ENCODE results near the gene PPP1R27. TPM values are rescaled to one million over a fixed set of nuclear protein-coding genes. Genes with fewer than 3 reads are reported as not detected.

Gene PPP1R27
- polyA plus RNA-seq, 1 donor (not counting 4 experiments of a cell fraction or from before 2014, with no cell fraction given) = 0.12 TPM

DNA sequence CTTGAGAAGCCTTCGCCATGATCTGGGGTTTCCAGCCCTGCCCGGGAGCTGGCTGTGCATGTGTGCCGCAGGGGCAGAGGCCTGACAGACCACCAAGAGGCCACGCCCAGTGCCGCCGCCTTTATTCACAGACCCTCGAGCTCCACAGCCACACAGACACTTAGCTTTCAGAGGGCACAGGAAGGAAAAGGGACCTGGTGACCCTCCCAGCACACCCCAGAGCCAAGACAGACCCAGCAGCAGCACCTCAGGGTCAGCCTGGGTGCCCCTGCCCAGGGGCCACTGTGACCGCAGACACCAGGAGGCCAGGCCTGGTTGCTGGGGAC, 12.6 kb downstream of the PPP1R27 start:
- Histone ChIP-seq H3K36me3 (ENCODE audit: control insufficient read depth in 2 of 2, extremely low read depth in 1 of 2, insufficient read depth in 2 of 2, low read length in 2 of 2) (peaks cover 0 to 1% of the 10 kb centered on the region in 2 experiments), H2AFZ (ENCODE audit: control insufficient read depth, low read length) (no peak overlapping the region), H3K9me1 (ENCODE audit: control insufficient read depth, extremely low read depth, insufficient read depth, low read length) (no peaks in the 10 kb centered on the region), H3K4me1 (ENCODE audit: control insufficient read depth, extremely low read depth, insufficient read depth, low read length) (peaks cover 11% of the 10 kb centered on the region), H3K4me3 (ENCODE audit: control insufficient read depth in 2 of 3, extremely low read depth in 1 of 3, insufficient read depth in 2 of 3, low read depth in 1 of 3, low read length in 3 of 3) (no peak overlapping the region), H3K9me3 (ENCODE audit: control insufficient read depth, low read depth, low read length) (no peaks in the 10 kb centered on the region), H4K20me1 (ENCODE audit: control insufficient read depth, extremely low read depth, insufficient read depth, low read length) (no peaks in the 10 kb centered on the region), H3K27ac (ENCODE audit: control insufficient read depth, insufficient read depth, low read length) (no peak overlapping the region), H3K79me2 (ENCODE audit: control insufficient read depth, insufficient read depth, low read length) (no peaks in the 10 kb centered on the region), H3K27me3 (ENCODE audit: control insufficient read depth, extremely low read depth, insufficient read depth, low read length) (peaks cover 9% of the 10 kb centered on the region), H3K4me2 (ENCODE audit: control insufficient read depth, extremely low read depth, insufficient read depth, low read depth, low read length) (no peak overlapping the region), H3K9ac (ENCODE audit: control insufficient read depth, extremely low read depth, insufficient read depth, low read length) (peak overlapping the region; percentile 33)
- no peak for FAIRE-seq
- no peak for DNase-seq (ENCODE audit: low read depth, low spot score)
- dilution Hi-C loops (cut with MboI; ENCODE audit: extremely low pct_ligation_motif_present, low sequenced_read_pairs) = no loop called here
- TF ChIP-seq EZH2 (IDR thresholded peaks at IDR 0.05; ENCODE audit: low read length) (no peak), CTCF (optimal IDR thresholded peaks at IDR 0.05 in 1 of 3, IDR thresholded peaks at IDR 0.05 in 1 of 3, conservative IDR thresholded peaks at IDR 0.05 in 1 of 3; ENCODE audit: extremely low read depth in 1 of 3, insufficient read depth in 2 of 3, low read length in 3 of 3) (no peak)

DNA sequence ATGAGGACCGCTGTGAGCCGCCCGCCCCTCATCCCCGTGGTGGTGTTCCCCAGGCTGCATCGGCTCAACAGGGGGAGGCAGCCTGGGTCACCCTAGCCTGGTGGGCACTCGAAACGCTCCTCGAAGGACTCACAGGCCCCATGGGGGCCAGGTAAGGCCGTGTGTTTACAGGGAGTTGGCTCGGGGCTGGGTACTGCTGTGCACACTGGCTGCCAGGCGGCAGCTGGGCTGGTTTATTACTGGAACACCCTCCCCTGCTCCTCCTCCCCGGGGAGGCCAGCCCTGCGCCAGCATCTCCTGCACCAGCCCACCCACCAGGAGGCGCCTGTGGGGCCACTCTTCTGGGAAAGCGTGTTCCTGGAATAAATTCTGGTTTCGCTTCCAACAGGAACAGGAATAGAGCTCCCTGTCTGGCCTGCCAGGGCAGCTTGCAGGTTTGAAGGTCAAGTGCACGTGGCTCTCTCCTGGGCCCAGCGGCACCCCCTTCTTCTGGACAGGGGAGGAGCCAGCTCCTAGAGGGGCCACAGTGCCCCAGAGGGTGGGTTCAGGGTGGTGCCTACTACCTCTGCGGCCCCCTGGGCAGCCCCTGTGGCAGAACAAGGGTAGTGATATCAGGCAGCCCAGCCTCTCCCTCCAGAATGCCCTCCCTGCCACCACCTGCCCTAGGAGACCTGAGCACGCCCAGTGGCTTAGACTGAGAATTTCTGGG, 13.1 kb downstream of the PPP1R27 start:
- FAIRE-seq = no peak
- Histone ChIP-seq H3K9me3 (ENCODE audit: control insufficient read depth, low read depth, low read length) (no peaks in the 10 kb centered on the region), H2AFZ (ENCODE audit: control insufficient read depth, low read length) (peak overlapping the region; percentile 62), H3K27me3 (ENCODE audit: control insufficient read depth, extremely low read depth, insufficient read depth, low read length) (peaks cover 9% of the 10 kb centered on the region), H3K4me2 (ENCODE audit: control insufficient read depth, extremely low read depth, insufficient read depth, low read depth, low read length) (peak overlapping the region; percentile 58), H3K36me3 (ENCODE audit: control insufficient read depth in 2 of 2, extremely low read depth in 1 of 2, insufficient read depth in 2 of 2, low read length in 2 of 2) (peaks cover 0 to 1% of the 10 kb centered on the region in 2 experiments), H3K4me3 (ENCODE audit: control insufficient read depth in 2 of 3, extremely low read depth in 1 of 3, insufficient read depth in 2 of 3, low read depth in 1 of 3, low read length in 3 of 3) (peak overlapping the region in 1 of 3 experiments; percentile 34), H3K9me1 (ENCODE audit: control insufficient read depth, extremely low read depth, insufficient read depth, low read length) (no peaks in the 10 kb centered on the region), H3K4me1 (ENCODE audit: control insufficient read depth, extremely low read depth, insufficient read depth, low read length) (peaks cover 11% of the 10 kb centered on the region), H3K9ac (ENCODE audit: control insufficient read depth, extremely low read depth, insufficient read depth, low read length) (peak overlapping the region; percentile 37), H3K27ac (ENCODE audit: control insufficient read depth, insufficient read depth, low read length) (peak overlapping the region; percentile 14), H4K20me1 (ENCODE audit: control insufficient read depth, extremely low read depth, insufficient read depth, low read length) (no peaks in the 10 kb centered on the region), H3K79me2 (ENCODE audit: control insufficient read depth, insufficient read depth, low read length) (no peaks in the 10 kb centered on the region)
- peak; percentile 73 to 83 (median 77) for TF ChIP-seq CTCF (optimal IDR thresholded peaks at IDR 0.05 in 1 of 3, IDR thresholded peaks at IDR 0.05 in 1 of 3, conservative IDR thresholded peaks at IDR 0.05 in 1 of 3; ENCODE audit: extremely low read depth in 1 of 3, insufficient read depth in 2 of 3, low read length in 3 of 3)
- no peak for TF ChIP-seq EZH2 (IDR thresholded peaks at IDR 0.05; ENCODE audit: low read length)
- DNase-seq (ENCODE audit: low read depth, low spot score) = no peak
- dilution Hi-C loops (cut with MboI; ENCODE audit: extremely low pct_ligation_motif_present, low sequenced_read_pairs) = no loop called here

Measured in keratinocyte (primary cell).